ENCODE measurements around the gene FRMD6. TPM values are rescaled to one million over a fixed set of nuclear protein-coding genes. Genes with fewer than 3 reads are reported as not detected.

The FRMD6 gene
- total and polyA plus RNA-seq, 9 of the 15 experiments (the other 6 are each of a cell fraction or from before 2014, with no cell fraction given): 0.11 to 0.92 (median 0.53) TPM

DNA sequence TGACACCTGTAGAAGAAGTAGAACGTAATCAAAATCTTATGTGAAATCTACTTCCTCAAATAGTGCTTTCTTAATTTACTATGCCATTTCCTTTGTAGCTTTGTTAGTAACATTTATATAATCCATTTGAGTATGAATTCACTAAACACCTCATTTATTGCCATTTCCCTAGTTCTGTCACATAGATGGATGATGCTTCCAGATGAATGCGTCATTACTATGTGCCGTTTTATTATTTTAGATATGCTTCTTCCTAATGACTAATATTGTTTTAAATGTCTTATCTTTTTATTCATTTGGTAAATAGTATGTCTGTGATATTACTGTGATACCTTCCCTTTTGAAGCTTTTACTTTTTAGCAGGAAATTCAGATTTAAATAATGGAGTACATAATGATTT, 14.4 kb downstream of the FRMD6 start:
- Histone ChIP-seq H3K4me2 (ENCODE audit: insufficient read depth, low read length) (no peak overlapping the region), H3K9me1 (ENCODE audit: control insufficient read depth, insufficient read depth, low read length) (no peaks in the 10 kb centered on the region), H3K27ac (ENCODE audit: extremely low read depth, low read depth, low read length) (no peak overlapping the region), H2AFZ (ENCODE audit: low read depth, low read length) (no peak overlapping the region), H3K36me3 (ENCODE audit: control insufficient read depth, insufficient read depth, low read length) (no peaks in the 10 kb centered on the region), H3K79me2 (ENCODE audit: control insufficient read depth, insufficient read depth, low read length) (no peaks in the 10 kb centered on the region), H3K4me1 (replicated peaks in 1 of 2; ENCODE audit: control insufficient read depth in 2 of 2, insufficient read depth in 2 of 2, low read length in 2 of 2) (no peaks in the 10 kb centered on the region), H3K9ac (ENCODE audit: insufficient read depth in 1 of 2, low read depth in 2 of 2, low read length in 2 of 2) (no peak overlapping the region), H3K27me3 (ENCODE audit: control insufficient read depth in 2 of 2, insufficient read depth in 2 of 2, low read length in 2 of 2) (no peaks in the 10 kb centered on the region), H4K20me1 (replicated peaks; ENCODE audit: control insufficient read depth, insufficient read depth, low read length) (no peaks in the 10 kb centered on the region), H3K4me3 (no peak overlapping the region), H3K9me3 (replicated peaks; ENCODE audit: control insufficient read depth, insufficient read depth, low read depth, low read length) (no peaks in the 10 kb centered on the region)
- CTCF ChIA-PET (ENCODE audit: low intra/inter-chr PET ratio): no interaction called here
- intact Hi-C loops (cut with micrococcal nuclease) (no loop called here), in situ Hi-C loops (cut with MboI) (no loop called here)
- no peak for TF ChIP-seq DMBX1 (CRISPR knock-in tag; IDR thresholded peaks at IDR 0.05; ENCODE audit: borderline replicate concordance)
- TF ChIP-seq, protein P1, sequence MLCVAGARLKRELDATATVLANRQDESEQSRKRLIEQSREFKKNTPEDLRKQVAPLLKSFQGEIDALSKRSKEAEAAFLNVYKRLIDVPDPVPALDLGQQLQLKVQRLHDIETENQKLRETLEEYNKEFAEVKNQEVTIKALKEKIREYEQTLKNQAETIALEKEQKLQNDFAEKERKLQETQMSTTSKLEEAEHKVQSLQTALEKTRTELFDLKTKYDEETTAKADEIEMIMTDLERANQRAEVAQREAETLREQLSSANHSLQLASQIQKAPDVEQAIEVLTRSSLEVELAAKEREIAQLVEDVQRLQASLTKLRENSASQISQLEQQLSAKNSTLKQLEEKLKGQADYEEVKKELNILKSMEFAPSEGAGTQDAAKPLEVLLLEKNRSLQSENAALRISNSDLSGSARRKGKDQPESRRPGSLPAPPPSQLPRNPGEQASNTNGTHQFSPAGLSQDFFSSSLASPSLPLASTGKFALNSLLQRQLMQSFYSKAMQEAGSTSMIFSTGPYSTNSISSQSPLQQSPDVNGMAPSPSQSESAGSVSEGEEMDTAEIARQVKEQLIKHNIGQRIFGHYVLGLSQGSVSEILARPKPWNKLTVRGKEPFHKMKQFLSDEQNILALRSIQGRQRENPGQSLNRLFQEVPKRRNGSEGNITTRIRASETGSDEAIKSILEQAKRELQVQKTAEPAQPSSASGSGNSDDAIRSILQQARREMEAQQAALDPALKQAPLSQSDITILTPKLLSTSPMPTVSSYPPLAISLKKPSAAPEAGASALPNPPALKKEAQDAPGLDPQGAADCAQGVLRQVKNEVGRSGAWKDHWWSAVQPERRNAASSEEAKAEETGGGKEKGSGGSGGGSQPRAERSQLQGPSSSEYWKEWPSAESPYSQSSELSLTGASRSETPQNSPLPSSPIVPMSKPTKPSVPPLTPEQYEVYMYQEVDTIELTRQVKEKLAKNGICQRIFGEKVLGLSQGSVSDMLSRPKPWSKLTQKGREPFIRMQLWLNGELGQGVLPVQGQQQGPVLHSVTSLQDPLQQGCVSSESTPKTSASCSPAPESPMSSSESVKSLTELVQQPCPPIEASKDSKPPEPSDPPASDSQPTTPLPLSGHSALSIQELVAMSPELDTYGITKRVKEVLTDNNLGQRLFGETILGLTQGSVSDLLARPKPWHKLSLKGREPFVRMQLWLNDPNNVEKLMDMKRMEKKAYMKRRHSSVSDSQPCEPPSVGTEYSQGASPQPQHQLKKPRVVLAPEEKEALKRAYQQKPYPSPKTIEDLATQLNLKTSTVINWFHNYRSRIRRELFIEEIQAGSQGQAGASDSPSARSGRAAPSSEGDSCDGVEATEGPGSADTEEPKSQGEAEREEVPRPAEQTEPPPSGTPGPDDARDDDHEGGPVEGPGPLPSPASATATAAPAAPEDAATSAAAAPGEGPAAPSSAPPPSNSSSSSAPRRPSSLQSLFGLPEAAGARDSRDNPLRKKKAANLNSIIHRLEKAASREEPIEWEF (CRISPR knock-in tag; IDR thresholded peaks at IDR 0.05): no peak
- no peak for TF ChIP-seq SMAD3 (CRISPR knock-in tag; conservative IDR thresholded peaks at IDR 0.05)
- no peak for TF ChIP-seq ZNF699 (CRISPR knock-in tag; IDR thresholded peaks at IDR 0.05; ENCODE audit: insufficient replicate concordance)
- TF ChIP-seq BDP1 (IDR thresholded peaks at IDR 0.05; ENCODE audit: insufficient read depth, insufficient read length): no peak
- TF ChIP-seq HEY1 (CRISPR knock-in tag; IDR thresholded peaks at IDR 0.05; ENCODE audit: borderline replicate concordance): no peak
- TF ChIP-seq RCOR1 (IDR thresholded peaks at IDR 0.05; ENCODE audit: borderline replicate concordance in 1 of 2, low read depth in 2 of 2, low read length in 2 of 2): no peak
- TF ChIP-seq ILF3 (IDR thresholded peaks at IDR 0.05; ENCODE audit: borderline replicate concordance): no peak
- no peak for TF ChIP-seq SMARCC2 (IDR thresholded peaks at IDR 0.05; ENCODE audit: low read depth)
- no peak for TF ChIP-seq RHOXF2B (CRISPR knock-in tag; conservative IDR thresholded peaks at IDR 0.05)
- TF ChIP-seq TEAD2 (tag; IDR thresholded peaks at IDR 0.05): no peak
- no peak for TF ChIP-seq CSDE1 (IDR thresholded peaks at IDR 0.05)
- no peak for TF ChIP-seq CREB1 (IDR thresholded peaks at IDR 0.05)
- TF ChIP-seq CREB1 (CRISPR knock-in tag; IDR thresholded peaks at IDR 0.05): no peak
- no peak for TF ChIP-seq RBM34 (IDR thresholded peaks at IDR 0.05; ENCODE audit: borderline replicate concordance, insufficient read depth, low read length)
- no peak for TF ChIP-seq FOXP1 (CRISPR knock-in tag; IDR thresholded peaks at IDR 0.05)
- WGBS (ENCODE audit: insufficient coverage, low coverage, missing lambda C conversion rate): 3% methylated on average over 3 of the region's 3 CpGs
- POLR2A ChIA-PET: no interaction called here
- no peak for FAIRE-seq
- no peak for DNase-seq (ENCODE audit: extremely low read depth in 1 of 4, low spot score in 3 of 4)
- no TSS peak for BruUV-seq (replicated peaks)
- ATAC-seq: no peak
